Measurements from ENCODE around the gene WRAP73. TPM values are rescaled to one million over a fixed set of nuclear protein-coding genes. Genes with fewer than 3 reads are reported as not detected.

The WRAP73 gene
- total RNA-seq, 5 donors from 2014 or later (not counting 1 experiment from before 2014, with no cell fraction given) = 33.7 to 44.9 (median 39.8) TPM

- no peaks in the 10 kb centered on the region for H3K9me3 ChIP-seq
- H3K27ac ChIP-seq (ENCODE audit: low read length) = no peak overlapping the region
- H3K4me3 Mint-ChIP-seq = no peak overlapping the region
- ChIA-PET CTCF (no interaction called here), POLR2A (no interaction called here)
- no peak overlapping the region for H3K4me3 ChIP-seq (ENCODE audit: control insufficient read depth in 1 of 2, extremely low read depth in 1 of 2, low read length in 1 of 2)
- no peaks in the 10 kb centered on the region for H3K27me3 ChIP-seq (replicated peaks in 1 of 2; ENCODE audit: control insufficient read depth in 2 of 2, extremely low read depth in 1 of 2, insufficient read depth in 2 of 2, low read length in 1 of 2)
- H3K9me3 Mint-ChIP-seq = no peaks in the 10 kb centered on the region
- DNase-seq = no peak
- H3K36me3 Mint-ChIP-seq = peaks cover 52% of the 10 kb centered on the region
- H3K4me1 Mint-ChIP-seq = no peaks in the 10 kb centered on the region
- WGBS (ENCODE audit: insufficient coverage) = 96% methylated on average over 17 of the region's 23 CpGs
- H3K27me3 Mint-ChIP-seq = no peaks in the 10 kb centered on the region
- no peak overlapping the region for H3K27ac Mint-ChIP-seq
- no peak for ATAC-seq (replicated peaks in 1 of 4)
- peaks cover 28 to 56% of the 10 kb centered on the region in 2 donors for H3K36me3 ChIP-seq (ENCODE audit: control insufficient read depth in 2 of 2, extremely low read depth in 1 of 2, insufficient read depth in 1 of 2, low read length in 1 of 2)
- no peaks in the 10 kb centered on the region for H3K4me1 ChIP-seq (ENCODE audit: control insufficient read depth in 1 of 2, extremely low read depth in 1 of 2, insufficient read depth in 2 of 2, low read length in 2 of 2)
Measured at GRCh38 chr1:3639397-3639911, 10.4 kb downstream of the WRAP73 start.

GRCh38 chr1:3638676-3639075, 11.2 kb downstream of the WRAP73 start:
- CTCF ChIA-PET = no interaction called here

GRCh38 chr1:3638027-3638426, 11.9 kb downstream of the WRAP73 start:
- H3K36me3 ChIP-seq (ENCODE audit: control insufficient read depth in 2 of 2, extremely low read depth in 1 of 2, insufficient read depth in 1 of 2, low read length in 1 of 2) = peaks cover 31 to 67% of the 10 kb centered on the region in 2 donors
- CTCF ChIA-PET = no interaction called here
- DNase-seq = no peak
- no peaks in the 10 kb centered on the region for H3K27me3 Mint-ChIP-seq
- peaks cover 56% of the 10 kb centered on the region for H3K36me3 Mint-ChIP-seq
- WGBS (ENCODE audit: insufficient coverage) = over 99% methylated on average over 12 of the region's 12 CpGs
- no peak overlapping the region for H3K27ac ChIP-seq (ENCODE audit: low read length)
- H3K4me3 Mint-ChIP-seq = no peak overlapping the region
- no peak overlapping the region for H3K4me3 ChIP-seq (ENCODE audit: control insufficient read depth in 1 of 2, extremely low read depth in 1 of 2, low read length in 1 of 2)
- H3K9me3 ChIP-seq = no peaks in the 10 kb centered on the region
- POLR2A ChIA-PET = no interaction called here
- no peaks in the 10 kb centered on the region for H3K4me1 Mint-ChIP-seq
- H3K4me1 ChIP-seq (ENCODE audit: control insufficient read depth in 1 of 2, extremely low read depth in 1 of 2, insufficient read depth in 2 of 2, low read length in 2 of 2) = no peaks in the 10 kb centered on the region
- no peak for ATAC-seq (replicated peaks in 1 of 4)
- no peaks in the 10 kb centered on the region for H3K27me3 ChIP-seq (replicated peaks in 1 of 2; ENCODE audit: control insufficient read depth in 2 of 2, extremely low read depth in 1 of 2, insufficient read depth in 2 of 2, low read length in 1 of 2)
- no peak overlapping the region for H3K27ac Mint-ChIP-seq
- no peaks in the 10 kb centered on the region for H3K9me3 Mint-ChIP-seq

More at GRCh38 chr1:3638676-3639075, 11.2 kb downstream of the WRAP73 start:
- H3K4me3 Mint-ChIP-seq = no peak overlapping the region
- POLR2A ChIA-PET = no interaction called here
- H3K27ac Mint-ChIP-seq = no peak overlapping the region
- WGBS (ENCODE audit: insufficient coverage) = 100% methylated on average over 1 of the region's 15 CpGs
- ATAC-seq (replicated peaks in 1 of 4) (no peak), DNase-seq (no peak)
- Histone ChIP-seq H3K27me3 (replicated peaks in 1 of 2; ENCODE audit: control insufficient read depth in 2 of 2, extremely low read depth in 1 of 2, insufficient read depth in 2 of 2, low read length in 1 of 2) (no peaks in the 10 kb centered on the region), H3K36me3 (ENCODE audit: control insufficient read depth in 2 of 2, extremely low read depth in 1 of 2, insufficient read depth in 1 of 2, low read length in 1 of 2) (peaks cover 31 to 60% of the 10 kb centered on the region in 2 donors), H3K9me3 (no peaks in the 10 kb centered on the region), H3K27ac (ENCODE audit: low read length) (no peak overlapping the region), H3K4me1 (ENCODE audit: control insufficient read depth in 1 of 2, extremely low read depth in 1 of 2, insufficient read depth in 2 of 2, low read length in 2 of 2) (no peaks in the 10 kb centered on the region), H3K4me3 (ENCODE audit: control insufficient read depth in 1 of 2, extremely low read depth in 1 of 2, low read length in 1 of 2) (no peak overlapping the region)
- H3K9me3 Mint-ChIP-seq = no peaks in the 10 kb centered on the region
- no peaks in the 10 kb centered on the region for H3K4me1 Mint-ChIP-seq
- H3K27me3 Mint-ChIP-seq = no peaks in the 10 kb centered on the region
- peaks cover 52% of the 10 kb centered on the region for H3K36me3 Mint-ChIP-seq

- Histone ChIP-seq H3K9me3 (no peaks in the 10 kb centered on the region), H3K36me3 (ENCODE audit: control insufficient read depth in 2 of 2, extremely low read depth in 1 of 2, insufficient read depth in 1 of 2, low read length in 1 of 2) (peaks cover 31 to 73% of the 10 kb centered on the region in 2 donors), H3K4me3 (ENCODE audit: control insufficient read depth in 1 of 2, extremely low read depth in 1 of 2, low read length in 1 of 2) (no peak overlapping the region), H3K27me3 (replicated peaks in 1 of 2; ENCODE audit: control insufficient read depth in 2 of 2, extremely low read depth in 1 of 2, insufficient read depth in 2 of 2, low read length in 1 of 2) (no peaks in the 10 kb centered on the region), H3K27ac (ENCODE audit: low read length) (no peak overlapping the region), H3K4me1 (ENCODE audit: control insufficient read depth in 1 of 2, extremely low read depth in 1 of 2, insufficient read depth in 2 of 2, low read length in 2 of 2) (no peaks in the 10 kb centered on the region)
- Mint-ChIP-seq H3K36me3 (peaks cover 46% of the 10 kb centered on the region), H3K4me1 (no peaks in the 10 kb centered on the region), H3K9me3 (no peaks in the 10 kb centered on the region), H3K27me3 (no peaks in the 10 kb centered on the region), H3K4me3 (no peak overlapping the region), H3K27ac (no peak overlapping the region)
- ChIA-PET POLR2A (no interaction called here), CTCF (no interaction called here)
- ATAC-seq (replicated peaks in 1 of 4) (no peak), DNase-seq (no peak)
- 98% methylated on average over 11 of the region's 11 CpGs for WGBS (ENCODE audit: insufficient coverage)
Measured at GRCh38 chr1:3636531-3636930, 13.4 kb downstream of the WRAP73 start.

GRCh38 chr1:3636080-3636479, 13.8 kb downstream of the WRAP73 start:
- H3K4me3 Mint-ChIP-seq = no peak overlapping the region
- DNase-seq = no peak
- peaks cover 31 to 73% of the 10 kb centered on the region in 2 donors for H3K36me3 ChIP-seq (ENCODE audit: control insufficient read depth in 2 of 2, extremely low read depth in 1 of 2, insufficient read depth in 1 of 2, low read length in 1 of 2)
- H3K4me3 ChIP-seq (ENCODE audit: control insufficient read depth in 1 of 2, extremely low read depth in 1 of 2, low read length in 1 of 2) = no peak overlapping the region
- 94% methylated on average over 14 of the region's 14 CpGs for WGBS (ENCODE audit: insufficient coverage)
- no peak for ATAC-seq (replicated peaks in 1 of 4)
- POLR2A ChIA-PET = no interaction called here
- H3K4me1 ChIP-seq (ENCODE audit: control insufficient read depth in 1 of 2, extremely low read depth in 1 of 2, insufficient read depth in 2 of 2, low read length in 2 of 2) = no peaks in the 10 kb centered on the region
- H3K27ac ChIP-seq (ENCODE audit: low read length) = no peak overlapping the region
- CTCF ChIA-PET = no interaction called here
- H3K27me3 ChIP-seq (replicated peaks in 1 of 2; ENCODE audit: control insufficient read depth in 2 of 2, extremely low read depth in 1 of 2, insufficient read depth in 2 of 2, low read length in 1 of 2) = no peaks in the 10 kb centered on the region
- no peaks in the 10 kb centered on the region for H3K4me1 Mint-ChIP-seq
- peaks cover 46% of the 10 kb centered on the region for H3K36me3 Mint-ChIP-seq
- H3K9me3 Mint-ChIP-seq = no peaks in the 10 kb centered on the region
- no peaks in the 10 kb centered on the region for H3K9me3 ChIP-seq
- H3K27ac Mint-ChIP-seq = no peak overlapping the region
- H3K27me3 Mint-ChIP-seq = no peaks in the 10 kb centered on the region

- no peaks in the 10 kb centered on the region for H3K27me3 Mint-ChIP-seq
- no peak overlapping the region for H3K27ac ChIP-seq (ENCODE audit: low read length)
- no peaks in the 10 kb centered on the region for H3K9me3 Mint-ChIP-seq
- no peaks in the 10 kb centered on the region for H3K4me1 ChIP-seq (ENCODE audit: control insufficient read depth in 1 of 2, extremely low read depth in 1 of 2, insufficient read depth in 2 of 2, low read length in 2 of 2)
- ChIA-PET CTCF (no interaction called here), POLR2A (no interaction called here)
- no peaks in the 10 kb centered on the region for H3K4me1 Mint-ChIP-seq
- H3K36me3 Mint-ChIP-seq = peaks cover 49% of the 10 kb centered on the region
- H3K27ac Mint-ChIP-seq = no peak overlapping the region
- no peaks in the 10 kb centered on the region for H3K9me3 ChIP-seq
- no peak overlapping the region for H3K4me3 Mint-ChIP-seq
- H3K4me3 ChIP-seq (ENCODE audit: control insufficient read depth in 1 of 2, extremely low read depth in 1 of 2, low read length in 1 of 2) = no peak overlapping the region
- peaks cover 39 to 81% of the 10 kb centered on the region in 2 donors for H3K36me3 ChIP-seq (ENCODE audit: control insufficient read depth in 2 of 2, extremely low read depth in 1 of 2, insufficient read depth in 1 of 2, low read length in 1 of 2)
- 97% methylated on average over 21 of the region's 22 CpGs for WGBS (ENCODE audit: insufficient coverage)
- no peaks in the 10 kb centered on the region for H3K27me3 ChIP-seq (replicated peaks in 1 of 2; ENCODE audit: control insufficient read depth in 2 of 2, extremely low read depth in 1 of 2, insufficient read depth in 2 of 2, low read length in 1 of 2)
- ATAC-seq (replicated peaks in 1 of 4) (no peak), DNase-seq (no peak)
Measured at GRCh38 chr1:3634059-3634800, 15.7 kb downstream of the WRAP73 start.
